HG03066 (cell line): ENCODE results near the gene RIMBP2.

Experiments
- ATAC-seq: cut with Tn5 transposase; IDR thresholded peaks from one replicate; pipeline ENCODE4 v1.9.1; 2021; ENCODE audit warnings: low read depth; ENCODE audit not compliant: unreplicated experiment

RIMBP2 gene

DNA sequence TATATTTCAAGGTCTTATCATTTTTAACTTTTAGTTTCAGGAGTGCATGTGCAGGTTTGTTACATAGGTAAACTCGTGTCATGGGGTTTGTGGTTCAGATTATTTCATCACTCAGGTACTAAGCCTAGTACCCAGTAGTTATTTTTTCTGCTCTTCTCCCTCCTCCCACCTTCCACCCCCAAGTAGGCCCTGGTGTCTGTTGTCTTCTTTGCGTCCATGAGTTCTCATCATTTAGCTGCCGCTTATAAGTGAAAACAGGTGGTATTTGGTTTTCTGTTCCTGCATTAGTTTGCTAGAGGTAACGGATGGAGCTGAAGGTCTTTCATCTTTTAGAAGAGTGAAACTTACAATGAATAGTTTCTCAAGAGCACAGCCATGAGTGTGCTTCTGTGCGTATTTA, 354.0 kb downstream of the RIMBP2 start:
- no peak for ATAC-seq

DNA sequence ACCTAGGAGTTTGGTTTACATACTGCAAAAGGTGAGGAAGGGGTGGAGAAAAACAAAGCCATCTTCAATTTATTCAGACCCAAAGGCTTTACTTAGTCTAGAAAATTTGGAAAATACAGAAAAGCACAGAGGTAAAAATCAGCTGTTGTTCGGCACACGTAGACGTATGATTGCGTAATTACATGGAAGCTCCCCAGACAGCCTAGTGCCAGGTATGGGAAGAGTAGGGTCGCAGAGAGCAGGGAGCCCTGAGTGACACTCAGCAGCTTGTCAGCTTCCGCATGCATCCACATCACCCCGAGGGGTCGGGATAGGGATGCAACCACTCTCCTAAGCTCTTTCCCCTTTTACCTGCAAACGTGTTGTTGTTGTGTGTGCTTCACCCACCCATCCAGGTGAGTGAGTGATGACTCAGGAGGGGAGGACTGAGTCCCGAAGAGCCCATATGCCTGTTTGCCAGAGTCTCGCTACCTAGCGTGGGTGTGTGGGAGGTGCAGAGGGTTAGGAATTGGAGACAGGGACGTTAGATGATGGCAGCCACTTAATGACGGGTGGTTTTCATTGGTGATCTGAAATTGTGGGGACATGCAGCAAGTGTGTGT, 358.3 kb downstream of the RIMBP2 start:
- ATAC-seq, result no peak

DNA sequence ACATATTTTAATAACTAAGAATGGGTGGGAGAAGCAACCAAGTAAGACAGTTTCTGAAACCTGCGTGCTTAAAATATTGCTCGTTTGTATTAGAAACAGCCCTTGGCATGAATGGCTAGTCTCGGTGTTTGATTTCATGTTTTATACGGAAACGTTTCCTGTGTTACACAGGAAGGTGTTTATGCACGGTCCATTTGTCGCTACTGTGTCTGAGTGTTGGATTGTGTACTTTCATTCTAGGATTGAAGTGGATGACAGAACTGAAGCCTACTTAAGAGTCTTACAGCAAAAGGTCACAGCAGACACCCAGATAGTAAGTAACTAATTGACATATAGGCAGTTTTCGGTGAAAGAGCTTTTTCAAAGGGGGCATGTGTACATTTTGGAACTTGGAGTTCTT, 358.9 kb downstream of the RIMBP2 start:
- ATAC-seq, result no peak

DNA sequence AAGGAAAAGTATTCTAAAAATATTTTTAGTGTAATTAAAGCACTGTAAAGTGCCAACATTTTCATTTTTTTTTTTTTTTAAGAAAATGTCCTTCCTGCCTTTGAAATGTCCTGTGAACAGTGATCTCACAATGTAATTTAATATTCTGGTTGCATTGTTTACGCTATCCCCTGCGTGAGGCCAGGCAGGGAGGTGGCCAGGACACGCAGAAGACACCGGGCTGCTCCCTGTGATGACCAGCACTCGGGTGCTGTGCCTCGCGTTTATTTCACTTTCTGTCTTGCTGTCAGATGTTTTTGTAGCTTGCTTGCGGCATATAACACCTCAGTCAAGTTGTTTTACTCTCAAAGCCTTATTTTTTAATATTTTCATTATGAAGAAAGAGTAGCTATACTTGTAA, 359.9 kb downstream of the RIMBP2 start:
- no peak for ATAC-seq

DNA sequence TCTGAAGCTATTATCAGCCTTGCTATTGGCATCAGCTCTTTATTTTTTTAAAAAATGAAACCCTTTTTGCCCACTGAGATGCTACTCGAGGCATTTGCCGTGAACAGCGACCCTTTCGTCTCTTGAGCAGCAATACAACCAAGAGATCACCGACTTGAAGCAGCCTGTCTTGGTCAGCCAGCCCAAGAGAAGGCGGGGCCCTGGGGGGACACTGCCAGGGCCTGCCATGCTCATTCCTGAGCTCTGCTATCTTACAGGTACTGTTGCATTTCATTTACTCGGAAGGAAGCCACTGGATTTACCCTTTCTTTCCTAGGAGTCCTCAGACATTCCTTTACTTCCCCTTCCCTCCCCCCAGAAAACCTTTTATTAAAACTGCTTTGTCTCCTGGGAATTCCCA, 361.7 kb downstream of the RIMBP2 start:
- ATAC-seq, result no peak

DNA sequence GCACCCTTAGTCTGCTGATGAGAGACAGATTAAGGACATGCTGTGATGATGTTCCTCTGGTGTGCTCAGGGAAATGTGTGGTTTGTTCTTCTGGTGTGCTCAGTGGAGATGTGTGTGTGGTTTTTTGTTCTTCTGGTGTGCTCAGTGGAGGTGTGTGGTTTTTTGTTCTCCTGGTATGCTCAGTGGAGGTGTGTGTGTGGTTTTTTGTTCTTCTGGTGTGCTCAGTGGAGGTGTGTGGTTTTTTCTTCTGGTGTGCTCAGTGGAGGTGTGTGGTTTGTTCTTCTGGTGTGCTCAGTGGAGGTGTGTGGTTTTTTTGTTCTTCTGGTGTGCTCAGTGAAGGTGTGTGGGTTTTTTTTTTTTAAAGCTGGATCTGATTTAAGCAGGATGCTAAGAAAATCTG, 363.0 kb downstream of the RIMBP2 start:
- no peak for ATAC-seq

DNA sequence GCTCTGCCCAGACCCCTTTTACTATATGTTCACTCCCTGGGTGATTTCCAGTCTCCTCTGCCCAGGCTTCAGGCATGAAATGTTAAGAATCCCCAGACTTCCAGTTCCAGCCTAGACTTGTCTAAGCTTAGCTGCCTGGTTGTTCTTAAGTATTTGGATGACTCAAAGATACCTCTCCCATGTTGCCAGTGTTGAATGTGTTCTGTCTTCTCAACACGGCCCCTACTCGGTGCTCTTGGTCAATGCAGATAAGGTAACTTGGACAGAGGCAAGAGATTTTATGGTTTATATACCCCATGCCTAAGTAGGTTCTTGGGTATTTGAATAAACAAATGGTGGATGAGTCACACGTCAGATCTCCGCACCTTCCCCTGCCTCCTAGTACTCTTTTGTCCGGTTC, 364.8 kb downstream of the RIMBP2 start:
- no peak for ATAC-seq

DNA sequence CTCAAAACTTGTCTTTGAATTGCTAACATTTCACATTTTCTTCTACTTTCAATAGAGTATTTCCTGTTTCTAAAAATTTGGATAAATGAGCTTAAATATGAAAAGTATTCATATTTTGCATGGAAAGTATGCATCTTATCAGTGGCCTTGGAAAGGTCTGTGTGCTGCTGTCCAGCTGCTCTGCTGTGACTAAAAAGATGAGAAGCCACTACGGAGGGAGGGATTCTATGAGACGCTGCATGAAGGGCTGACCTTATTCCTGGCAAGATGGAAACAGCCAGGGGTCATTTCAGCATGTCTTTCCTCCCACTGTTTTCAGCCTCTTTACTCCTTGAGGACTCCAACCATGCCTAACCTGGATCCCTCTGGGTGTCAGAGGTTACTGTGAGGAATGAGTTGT, 365.4 kb downstream of the RIMBP2 start:
- ATAC-seq, result no peak

DNA sequence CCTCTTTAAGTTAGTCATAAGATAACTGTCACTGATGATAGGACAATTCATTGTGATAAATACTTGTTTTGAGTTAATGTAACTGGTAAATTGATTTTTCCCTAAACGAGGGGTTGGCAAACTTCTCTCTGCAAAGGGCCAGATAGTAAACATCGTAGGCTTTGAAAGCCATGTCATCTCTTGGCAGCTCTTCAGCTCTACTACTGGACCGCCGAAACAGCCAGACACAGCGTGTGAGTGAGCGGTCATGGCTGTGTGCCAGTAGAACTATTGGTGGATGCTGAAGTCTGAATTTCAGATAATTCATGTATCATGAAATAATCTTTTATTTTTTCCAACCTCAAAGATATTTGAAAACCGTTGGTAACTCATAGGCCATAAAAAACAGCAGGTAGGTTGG, 368.5 kb downstream of the RIMBP2 start:
- no peak for ATAC-seq
